ENCODE results near the gene AFF3. TPM values are rescaled to one million over a fixed set of nuclear protein-coding genes. Genes with fewer than 3 reads are reported as not detected.

Gene AFF3
- total and polyA plus RNA-seq, 3 donors from 2014 or later = 18.0 to 34.4 (median 27.1) TPM

DNA sequence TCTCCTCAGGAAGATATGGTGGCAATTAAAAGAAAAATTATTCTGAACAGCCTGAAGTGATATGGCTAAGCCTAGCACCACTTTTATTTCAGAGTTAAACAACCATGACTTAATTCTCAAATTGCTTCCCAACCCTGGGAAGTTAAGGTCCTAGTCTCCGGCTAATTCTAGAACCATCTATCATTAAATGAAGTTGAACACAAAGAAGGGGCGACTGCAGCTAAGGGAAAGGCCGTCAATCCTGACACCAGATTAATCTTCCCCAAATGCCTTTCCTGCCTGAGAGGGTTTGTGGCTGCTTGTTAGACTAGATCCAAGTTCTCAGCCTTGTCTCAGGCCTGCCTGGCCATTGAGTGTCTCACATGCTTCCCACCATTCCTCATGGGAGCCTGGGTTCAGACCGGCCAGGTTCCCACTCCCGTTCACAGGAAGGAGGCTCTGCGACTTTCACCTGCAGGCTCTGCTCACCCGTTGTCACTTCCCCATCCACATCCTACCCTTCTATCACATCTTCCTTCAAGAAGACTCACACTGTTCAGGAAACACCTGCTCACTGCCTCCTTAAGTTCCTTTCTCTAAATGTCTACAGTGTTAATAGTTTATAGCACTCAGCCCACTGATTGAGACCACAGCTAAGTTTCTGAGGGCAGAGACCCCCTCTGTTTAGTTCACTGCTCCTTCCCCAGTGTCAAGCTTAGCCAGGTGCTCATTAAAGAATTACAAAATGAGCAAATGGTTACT lies 369.6 kb downstream of the AFF3 start:
- no peaks in the 10 kb centered on the region for H3K9me3 ChIP-seq
- intact Hi-C loops (cut with DNase I; ENCODE audit: low total_unique reads) = no loop called here
- DNase-seq = no peak
- H3K36me3 ChIP-seq (ENCODE audit: low read depth, missing control alignments) = no peaks in the 10 kb centered on the region
- H3K4me3 ChIP-seq = no peak overlapping the region
- TF ChIP-seq, protein P1, sequence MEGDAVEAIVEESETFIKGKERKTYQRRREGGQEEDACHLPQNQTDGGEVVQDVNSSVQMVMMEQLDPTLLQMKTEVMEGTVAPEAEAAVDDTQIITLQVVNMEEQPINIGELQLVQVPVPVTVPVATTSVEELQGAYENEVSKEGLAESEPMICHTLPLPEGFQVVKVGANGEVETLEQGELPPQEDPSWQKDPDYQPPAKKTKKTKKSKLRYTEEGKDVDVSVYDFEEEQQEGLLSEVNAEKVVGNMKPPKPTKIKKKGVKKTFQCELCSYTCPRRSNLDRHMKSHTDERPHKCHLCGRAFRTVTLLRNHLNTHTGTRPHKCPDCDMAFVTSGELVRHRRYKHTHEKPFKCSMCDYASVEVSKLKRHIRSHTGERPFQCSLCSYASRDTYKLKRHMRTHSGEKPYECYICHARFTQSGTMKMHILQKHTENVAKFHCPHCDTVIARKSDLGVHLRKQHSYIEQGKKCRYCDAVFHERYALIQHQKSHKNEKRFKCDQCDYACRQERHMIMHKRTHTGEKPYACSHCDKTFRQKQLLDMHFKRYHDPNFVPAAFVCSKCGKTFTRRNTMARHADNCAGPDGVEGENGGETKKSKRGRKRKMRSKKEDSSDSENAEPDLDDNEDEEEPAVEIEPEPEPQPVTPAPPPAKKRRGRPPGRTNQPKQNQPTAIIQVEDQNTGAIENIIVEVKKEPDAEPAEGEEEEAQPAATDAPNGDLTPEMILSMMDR (IDR thresholded peaks at IDR 0.05) = no peak
- TF ChIP-seq POLR2A (IDR thresholded peaks at IDR 0.05) = no peak
- no peaks in the 10 kb centered on the region for H3K27me3 ChIP-seq
- H3K4me1 ChIP-seq = peaks cover 4% of the 10 kb centered on the region
- no peak overlapping the region for H3K27ac ChIP-seq
- WGBS, 2 donors = 85% methylated on average over 7 of the region's 7 CpGs

DNA sequence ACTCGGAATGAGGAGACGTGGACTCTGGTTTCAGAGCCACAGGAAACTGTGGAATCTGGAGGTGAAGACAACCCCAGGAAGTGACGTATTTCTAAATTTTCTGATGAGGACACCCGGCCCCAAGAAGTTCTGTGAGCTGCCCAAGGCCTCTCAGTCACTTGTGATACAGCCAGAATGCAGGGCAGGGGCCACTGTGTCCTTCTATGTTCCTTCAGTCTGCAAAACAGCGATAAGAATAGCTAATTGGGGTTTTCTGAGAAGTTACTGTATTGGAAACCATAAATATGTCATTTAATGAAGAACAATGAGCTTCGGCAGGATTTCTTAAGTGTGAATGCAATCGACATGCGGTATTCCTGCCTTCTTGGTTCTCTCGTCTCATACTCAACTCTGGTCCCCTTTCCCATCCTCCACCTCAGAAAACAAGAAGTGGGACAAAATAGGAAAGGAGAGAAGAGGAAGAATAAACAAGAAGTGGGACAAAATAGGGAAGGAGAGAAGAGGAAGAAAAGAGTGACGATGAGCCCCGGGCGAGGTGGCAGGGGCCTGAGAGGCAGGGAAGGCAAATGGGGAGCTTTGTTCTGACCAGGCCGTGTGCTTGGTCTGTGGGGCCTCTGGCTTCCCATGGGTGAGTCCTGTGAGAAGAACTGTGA lies 370.6 kb downstream of the AFF3 start:
- H3K27me3 ChIP-seq = no peaks in the 10 kb centered on the region
- no peak overlapping the region for H3K4me3 ChIP-seq
- H3K9me3 ChIP-seq = no peaks in the 10 kb centered on the region
- H3K4me1 ChIP-seq = peaks cover 4% of the 10 kb centered on the region
- DNase-seq = no peak
- intact Hi-C loops (cut with DNase I; ENCODE audit: low total_unique reads) = no loop called here
- H3K27ac ChIP-seq = no peak overlapping the region
- 79 to 87% methylated on average over 13 of the region's 13 CpGs for WGBS, 2 donors
- H3K36me3 ChIP-seq (ENCODE audit: low read depth, missing control alignments) = no peaks in the 10 kb centered on the region
- TF ChIP-seq, protein P1 (IDR thresholded peaks at IDR 0.05) = no peak
- no peak for TF ChIP-seq POLR2A (IDR thresholded peaks at IDR 0.05)

DNA sequence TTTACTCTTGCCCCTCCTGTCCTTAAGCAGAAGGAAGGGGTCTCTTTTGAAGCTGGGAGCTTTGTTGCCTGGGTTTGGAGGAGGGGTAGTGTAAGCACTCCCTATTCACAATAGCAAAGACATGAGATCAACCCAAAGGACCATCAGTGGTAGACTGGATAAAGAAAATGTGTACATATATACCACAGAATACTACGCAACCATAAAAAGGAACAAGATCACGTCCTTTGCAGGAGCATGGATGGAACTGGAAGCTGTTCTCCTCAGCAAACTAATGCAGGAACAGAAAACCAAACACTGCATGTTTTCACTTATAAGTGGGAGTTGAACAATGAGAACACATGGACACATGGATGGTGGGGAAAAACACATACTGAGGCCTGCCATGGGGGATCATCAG lies 371.5 kb downstream of the AFF3 start:
- Histone ChIP-seq H3K36me3 (ENCODE audit: low read depth, missing control alignments) (no peaks in the 10 kb centered on the region), H3K4me1 (peaks cover 2% of the 10 kb centered on the region), H3K27me3 (no peaks in the 10 kb centered on the region), H3K9me3 (no peaks in the 10 kb centered on the region), H3K4me3 (no peak overlapping the region), H3K27ac (no peak overlapping the region)
- TF ChIP-seq POLR2A (IDR thresholded peaks at IDR 0.05) = no peak
- TF ChIP-seq, protein P1 (IDR thresholded peaks at IDR 0.05) = no peak
- 48 to 65% methylated on average over 2 of the region's 2 CpGs for WGBS, 2 donors
- DNase-seq = no peak
- intact Hi-C loops (cut with DNase I; ENCODE audit: low total_unique reads) = no loop called here

DNA sequence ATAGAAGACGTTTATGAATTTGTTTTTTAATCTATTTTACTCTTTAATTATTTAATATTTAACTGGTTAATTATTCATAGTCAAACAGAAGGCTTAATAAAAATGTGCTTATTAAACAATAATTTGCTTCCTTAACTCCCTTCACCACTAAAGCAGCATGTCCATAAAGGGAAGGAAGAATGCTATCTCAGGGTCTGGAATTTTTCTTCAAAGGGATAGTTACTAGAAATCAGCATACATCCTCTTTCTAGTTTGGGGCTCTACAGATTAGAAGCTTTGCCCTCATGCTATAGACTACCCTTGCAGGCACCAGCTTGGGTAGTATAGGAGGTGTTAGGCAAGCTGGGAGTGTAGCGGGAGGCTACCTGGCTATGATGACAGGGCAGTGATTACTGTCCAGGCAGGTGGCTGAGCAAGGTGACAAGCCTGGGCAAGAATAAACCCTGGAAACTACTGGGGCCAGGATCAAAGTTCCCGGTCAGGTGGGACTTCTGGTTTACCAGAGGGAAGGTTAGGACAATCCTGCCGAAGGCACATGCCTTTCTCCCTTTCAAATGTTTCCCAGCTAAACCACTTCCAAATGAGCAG lies 376.6 kb downstream of the AFF3 start:
- 86 to 93% methylated on average over 4 of the region's 4 CpGs for WGBS, 2 donors
- Histone ChIP-seq H3K4me3 (no peak overlapping the region), H3K36me3 (ENCODE audit: low read depth, missing control alignments) (no peaks in the 10 kb centered on the region), H3K4me1 (no peaks in the 10 kb centered on the region), H3K27ac (no peak overlapping the region), H3K9me3 (no peaks in the 10 kb centered on the region), H3K27me3 (no peaks in the 10 kb centered on the region)
- intact Hi-C loops (cut with DNase I; ENCODE audit: low total_unique reads) = no loop called here
- TF ChIP-seq POLR2A (IDR thresholded peaks at IDR 0.05) = no peak
- TF ChIP-seq, protein P1 (IDR thresholded peaks at IDR 0.05) = no peak
- no peak for DNase-seq
